Activated T-cell treated with anti-CD3 and anti-CD28 coated beads, Interleukin-2, amount 50 U/mL, for 1 hour (primary cell): Measurements from ENCODE around the gene EPHA4.

Experiments used
- DNase-seq: peaks from one replicate; pipeline ENCODE4 v3.0.0-alpha.2; 2020

The EPHA4 gene

DNA sequence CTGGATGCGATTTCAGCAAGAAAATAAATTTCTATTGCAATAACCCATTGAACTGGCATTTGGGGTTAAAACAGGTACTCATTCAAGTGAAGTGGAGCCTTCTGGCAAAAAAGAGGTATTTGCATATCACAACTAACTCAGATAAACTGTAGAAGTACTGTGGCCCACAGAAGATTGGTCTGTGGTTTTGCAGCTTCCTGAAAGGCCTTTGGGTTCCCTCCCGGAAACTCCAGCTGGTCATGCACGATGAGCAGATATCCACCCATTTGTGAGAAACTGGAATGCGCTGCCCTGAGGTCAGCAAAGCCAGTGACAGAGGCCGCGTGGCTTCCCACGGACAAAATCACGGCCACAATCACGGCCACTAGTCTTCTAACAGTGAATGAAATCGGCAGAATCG is 106.3 kb downstream of the EPHA4 start:
- no peak for DNase-seq

GRCh38 chr2:221464971-221465370 is 107.1 kb downstream of the EPHA4 start:
- no peak for DNase-seq

- no peak for DNase-seq
Measured at GRCh38 chr2:221463241-221463896, 108.7 kb downstream of the EPHA4 start.

DNA sequence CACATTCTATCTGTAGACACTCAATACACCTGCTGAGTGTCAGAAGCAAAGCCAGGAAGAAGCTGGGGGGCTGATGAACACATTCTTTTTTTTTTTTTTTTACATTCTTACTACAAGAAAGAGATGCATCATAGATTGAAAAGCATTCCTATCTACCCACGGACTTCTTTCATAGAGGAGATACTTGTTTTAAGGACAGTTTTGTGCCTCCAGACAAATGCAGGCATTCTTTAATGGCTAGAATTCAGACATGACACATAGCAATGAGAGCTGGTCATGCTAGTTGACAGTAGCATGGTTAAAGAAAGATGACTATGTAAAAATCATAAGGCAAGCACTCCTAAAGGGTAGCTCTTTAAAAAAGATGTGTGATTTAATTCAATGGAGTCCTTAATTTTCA is 110.2 kb downstream of the EPHA4 start:
- no peak for DNase-seq

GRCh38 chr2:221460136-221460535 is 112.0 kb downstream of the EPHA4 start:
- no peak for DNase-seq

- DNase-seq = no peak
Measured at GRCh38 chr2:221458578-221458977, 113.5 kb downstream of the EPHA4 start.

- DNase-seq = no peak
Measured at GRCh38 chr2:221455214-221455613, 116.9 kb downstream of the EPHA4 start.

GRCh38 chr2:221454459-221455105 is 117.5 kb downstream of the EPHA4 start:
- DNase-seq = no peak

DNA sequence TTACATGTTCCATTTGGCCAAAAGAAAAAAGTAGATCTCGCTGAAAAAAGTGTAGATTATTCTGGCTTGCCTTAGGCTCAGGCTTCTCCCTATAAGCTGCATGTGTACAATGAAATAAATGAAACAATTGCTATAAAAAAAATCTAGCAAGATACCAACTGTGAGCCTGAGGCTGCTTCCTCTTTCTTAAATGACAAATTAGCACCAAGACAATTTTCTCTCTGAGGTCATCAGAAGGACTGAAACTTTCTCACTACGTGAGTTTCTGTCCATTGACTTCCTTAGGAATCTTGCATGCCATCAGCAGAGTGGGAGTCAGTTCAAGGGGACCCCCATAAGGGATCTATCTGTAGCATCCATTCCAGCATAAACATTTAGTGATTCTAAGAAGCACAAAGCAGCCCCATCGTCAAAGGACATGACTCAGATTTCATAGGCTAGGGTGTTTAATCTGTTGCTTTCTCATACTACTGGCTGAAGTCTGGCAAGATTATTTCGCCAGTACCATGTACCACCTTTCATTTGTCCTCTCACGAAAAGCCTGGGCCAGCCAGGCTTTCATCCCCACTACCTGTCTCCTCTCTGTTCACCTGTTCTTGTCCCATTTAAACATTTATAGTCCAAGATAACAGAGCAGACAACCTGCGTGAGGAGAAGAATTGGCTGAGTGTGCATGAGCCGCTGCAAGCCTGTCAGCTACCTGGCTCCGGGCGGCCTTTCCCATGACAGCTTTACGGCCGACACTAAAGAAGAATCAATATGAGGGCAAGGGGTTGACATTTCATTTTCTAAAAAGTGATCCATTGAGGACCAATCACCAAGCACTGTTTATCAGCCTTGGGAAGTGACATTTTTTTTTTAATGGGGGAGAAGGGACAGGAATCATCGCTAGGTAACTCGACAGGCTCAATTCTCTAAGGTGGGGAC is 120.0 kb downstream of the EPHA4 start:
- no peak for DNase-seq

DNA sequence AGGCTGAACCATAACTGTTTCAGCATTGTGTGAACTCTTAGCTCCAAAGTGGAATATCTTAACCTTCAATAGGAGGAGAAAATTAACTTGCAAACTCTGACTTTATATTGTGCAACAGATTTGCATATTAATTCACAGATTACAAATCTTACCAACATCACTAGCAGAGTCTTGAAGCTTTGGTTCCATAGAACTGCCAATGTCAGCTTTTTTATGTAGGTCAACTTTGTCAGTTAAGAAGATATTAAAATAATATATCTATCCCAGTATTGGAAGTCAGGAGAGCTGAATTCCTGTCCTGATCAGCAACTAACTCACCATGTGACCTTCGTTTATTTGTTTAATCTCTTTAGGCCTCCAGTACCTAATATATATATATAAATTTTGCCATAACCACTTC is 121.8 kb downstream of the EPHA4 start:
- DNase-seq = no peak

DNA sequence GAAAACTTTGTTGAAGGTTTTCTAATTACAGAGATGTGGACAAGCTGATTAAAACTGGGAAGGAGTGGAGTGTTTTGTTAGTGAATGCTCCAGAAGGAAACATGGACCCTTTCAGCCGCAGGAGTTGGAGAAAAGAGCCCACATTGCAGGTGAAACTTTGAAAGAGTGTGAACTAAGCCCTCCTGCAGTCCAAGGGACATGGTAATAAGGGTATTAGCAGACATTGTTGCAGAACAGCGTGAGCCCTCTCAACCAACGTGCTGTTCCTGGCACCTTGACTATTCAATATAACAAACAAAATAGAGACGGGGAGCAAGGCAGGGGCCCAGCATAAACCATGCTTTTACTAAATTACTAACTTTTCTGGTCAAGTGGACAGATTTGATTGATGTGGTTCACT is 122.7 kb downstream of the EPHA4 start:
- DNase-seq = no peak

DNA sequence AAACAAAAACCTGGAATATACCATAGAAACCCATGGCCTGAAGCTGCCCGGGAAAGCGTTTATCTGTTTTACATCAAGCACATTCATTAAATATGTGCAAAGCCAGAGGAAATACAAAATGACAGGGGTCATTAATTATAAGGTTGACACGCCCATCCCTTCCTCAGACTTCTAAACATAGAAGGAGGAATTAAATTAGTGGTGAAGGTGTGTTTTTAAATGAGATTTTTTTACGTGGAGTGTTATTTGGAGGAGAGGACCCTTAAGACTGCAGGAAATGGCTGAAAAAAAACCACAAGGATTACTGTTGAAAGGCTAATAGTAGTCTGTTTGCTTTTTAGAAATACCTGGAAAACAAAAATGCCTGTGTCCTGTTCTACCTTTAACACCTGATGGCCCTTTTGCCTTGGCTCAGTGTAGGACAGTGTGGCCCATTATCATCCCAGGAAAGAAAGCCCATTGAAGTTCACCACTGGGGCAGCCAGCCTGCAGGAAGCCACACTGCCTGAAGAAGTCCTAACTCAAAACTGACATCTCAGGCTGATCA is 123.2 kb downstream of the EPHA4 start:
- no peak for DNase-seq

GRCh38 chr2:221448057-221448843 is 123.9 kb downstream of the EPHA4 start:
- DNase-seq = no peak

- no peak for DNase-seq
Measured at GRCh38 chr2:221447310-221447709, 124.8 kb downstream of the EPHA4 start.

DNA sequence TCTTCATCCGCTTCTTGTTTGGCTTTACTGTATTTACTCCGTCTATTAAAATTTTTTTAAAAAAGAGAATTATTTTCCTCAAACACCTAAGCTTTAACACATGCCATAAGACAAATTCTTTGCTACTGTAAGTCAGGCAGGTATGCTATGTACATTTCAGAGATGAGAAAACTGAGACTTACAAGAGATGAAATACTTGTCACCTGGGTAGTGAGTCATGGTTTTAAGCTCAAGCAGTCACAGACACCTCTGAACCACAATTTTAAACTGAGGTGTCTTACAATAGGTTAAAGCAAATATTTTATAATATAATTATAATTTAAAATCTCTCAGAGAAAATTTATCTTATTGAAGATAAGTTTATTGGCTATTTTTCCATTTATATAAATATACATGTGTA is 126.0 kb downstream of the EPHA4 start:
- no peak for DNase-seq

DNA sequence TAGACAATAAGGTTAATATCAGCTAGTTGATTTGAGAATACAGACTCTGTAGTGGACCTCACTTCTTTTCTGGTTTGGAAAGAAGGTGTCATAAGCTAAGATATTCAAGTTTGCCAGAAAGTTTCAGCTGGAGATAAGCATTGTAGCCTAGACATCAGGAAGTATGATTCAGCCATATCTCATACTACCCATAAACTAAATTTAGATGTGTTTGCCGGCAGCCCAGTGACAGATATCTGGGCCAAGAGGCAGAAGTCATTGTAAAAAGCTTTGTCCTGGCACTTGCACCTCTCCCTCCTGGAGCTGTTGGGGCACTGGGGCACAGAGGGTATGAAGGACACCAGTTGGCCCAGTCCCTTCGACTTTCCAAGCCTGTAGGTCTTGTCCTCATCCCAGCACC is 128.0 kb downstream of the EPHA4 start:
- DNase-seq = no peak

- no peak for DNase-seq
Measured at GRCh38 chr2:221443645-221444044, 128.5 kb downstream of the EPHA4 start.

DNA sequence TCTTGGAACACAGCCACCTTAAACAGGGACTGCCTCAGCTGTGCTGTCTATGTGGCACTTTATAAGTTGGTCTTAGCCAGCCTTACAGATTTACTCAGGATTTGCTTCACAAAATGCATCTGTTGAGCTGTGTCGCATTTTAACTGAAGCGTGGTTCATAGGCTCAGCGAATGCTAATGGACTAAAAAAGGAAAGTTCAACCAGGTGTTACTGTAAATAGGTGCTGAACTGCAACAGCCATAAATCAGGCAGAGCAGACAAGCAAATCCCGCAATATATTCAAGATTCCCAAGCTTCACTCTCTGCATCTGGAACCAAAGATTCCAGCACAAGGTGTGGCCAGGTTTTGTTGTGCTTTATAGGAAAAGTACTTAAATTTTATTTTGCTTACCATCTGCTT is 130.0 kb downstream of the EPHA4 start:
- no peak for DNase-seq

DNA sequence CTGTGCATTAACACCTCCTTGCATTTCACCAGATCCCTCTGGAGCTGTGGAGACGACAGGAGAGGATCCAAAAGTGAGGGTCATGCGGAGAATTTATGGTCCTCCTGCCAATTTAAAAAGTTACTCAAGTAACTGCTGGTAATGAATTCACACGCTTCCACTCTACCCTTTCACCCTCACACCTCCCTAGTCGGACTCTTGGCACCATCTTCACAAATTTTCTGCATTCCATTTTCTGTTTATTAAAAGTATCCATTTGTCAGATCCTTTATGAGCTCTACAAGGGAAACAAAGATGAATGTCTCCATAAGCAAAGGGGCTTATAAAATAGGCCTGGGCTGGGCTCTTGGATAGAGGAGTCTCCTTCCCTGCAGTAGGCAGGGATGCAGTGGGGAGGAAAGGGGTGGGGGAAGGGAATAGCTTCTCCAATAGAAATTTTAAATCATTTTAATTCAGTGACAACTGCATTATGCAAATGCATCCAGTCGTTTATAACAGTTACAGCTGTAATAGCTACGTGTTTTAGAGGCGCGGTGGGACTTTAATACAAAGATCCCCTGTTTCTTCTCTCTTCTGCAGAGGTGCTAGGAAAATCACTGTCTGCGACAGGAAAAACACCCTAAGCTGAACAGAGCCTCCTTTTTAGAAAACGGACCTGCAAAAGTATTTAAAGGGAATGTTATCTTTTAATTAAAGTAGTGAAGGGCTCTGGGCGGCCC is 132.2 kb downstream of the EPHA4 start:
- no peak for DNase-seq

DNA sequence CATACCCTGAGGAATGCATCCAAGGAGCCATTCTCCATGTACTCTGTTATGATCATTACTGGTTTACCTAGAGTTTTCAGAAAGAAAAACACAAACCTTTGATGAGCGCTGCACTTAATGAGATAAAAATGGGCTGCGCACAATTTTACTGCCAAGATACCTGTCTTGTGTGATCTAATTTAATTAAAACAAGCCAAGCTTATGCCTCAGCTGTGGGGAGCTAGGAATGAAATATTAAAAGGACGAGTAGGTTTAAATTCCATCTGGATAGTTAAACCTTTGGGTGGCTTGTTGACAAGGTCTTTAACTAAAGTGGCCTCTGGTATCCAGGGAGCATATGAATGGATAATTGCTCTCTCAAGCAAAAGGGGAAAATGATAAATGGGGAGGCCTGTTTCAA is 135.0 kb downstream of the EPHA4 start:
- DNase-seq = no peak

GRCh38 chr2:221435171-221435570 is 136.9 kb downstream of the EPHA4 start:
- DNase-seq = no peak

- no peak for DNase-seq
Measured at GRCh38 chr2:221434142-221434541, 138.0 kb downstream of the EPHA4 start.
